Activated T-cell treated with anti-CD3 and anti-CD28 coated beads for 48 hours (primary cell): ENCODE results near the gene JAKMIP3.

ENCODE experiments used
- DNase-seq: peaks from one replicate; pipeline ENCODE4 v3.0.0-alpha.2; 2020; ENCODE audit warnings: low read depth

Gene JAKMIP3

DNA sequence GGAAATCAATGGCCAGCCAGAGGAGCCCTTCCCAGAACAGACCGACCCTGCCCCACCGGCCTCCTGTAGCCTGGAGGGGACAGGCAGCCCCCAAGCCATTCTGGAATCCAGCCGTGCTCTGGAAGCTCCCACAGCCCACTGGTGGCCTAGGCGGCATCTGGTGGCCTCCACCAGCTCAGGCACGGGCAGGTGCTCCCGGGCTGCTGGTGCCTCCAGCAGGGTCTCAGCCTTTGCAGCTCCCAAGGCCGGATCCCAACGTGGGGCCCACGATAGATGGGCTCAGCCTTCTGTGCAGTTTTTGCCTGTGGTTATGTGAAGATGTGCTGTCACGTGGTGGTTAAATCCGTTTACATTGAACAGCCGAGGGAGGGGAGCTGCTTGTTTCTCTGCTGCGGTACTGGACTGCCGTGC lies 44.4 kb downstream of the JAKMIP3 start:
- DNase-seq: no peak

DNA sequence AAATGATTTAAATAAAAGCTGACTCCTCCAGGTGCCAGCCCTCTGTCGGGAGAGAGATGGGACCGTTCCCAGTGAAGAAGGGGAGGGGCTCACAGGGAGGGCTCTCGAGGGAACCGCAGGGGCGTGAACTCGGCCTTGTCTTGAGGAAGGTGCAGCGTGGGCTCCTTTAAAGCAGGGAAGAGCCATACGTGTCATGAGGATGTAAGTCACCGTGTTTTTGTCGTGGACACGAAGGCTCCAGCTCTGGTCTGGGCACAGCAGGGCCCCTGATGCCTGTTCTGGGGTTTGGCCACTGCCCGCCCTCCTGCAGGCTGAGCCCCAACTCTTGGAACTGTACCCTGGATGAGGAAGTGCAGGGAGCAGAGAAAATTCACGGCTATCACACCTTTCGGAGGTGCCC lies 45.0 kb downstream of the JAKMIP3 start:
- DNase-seq: no peak

DNA sequence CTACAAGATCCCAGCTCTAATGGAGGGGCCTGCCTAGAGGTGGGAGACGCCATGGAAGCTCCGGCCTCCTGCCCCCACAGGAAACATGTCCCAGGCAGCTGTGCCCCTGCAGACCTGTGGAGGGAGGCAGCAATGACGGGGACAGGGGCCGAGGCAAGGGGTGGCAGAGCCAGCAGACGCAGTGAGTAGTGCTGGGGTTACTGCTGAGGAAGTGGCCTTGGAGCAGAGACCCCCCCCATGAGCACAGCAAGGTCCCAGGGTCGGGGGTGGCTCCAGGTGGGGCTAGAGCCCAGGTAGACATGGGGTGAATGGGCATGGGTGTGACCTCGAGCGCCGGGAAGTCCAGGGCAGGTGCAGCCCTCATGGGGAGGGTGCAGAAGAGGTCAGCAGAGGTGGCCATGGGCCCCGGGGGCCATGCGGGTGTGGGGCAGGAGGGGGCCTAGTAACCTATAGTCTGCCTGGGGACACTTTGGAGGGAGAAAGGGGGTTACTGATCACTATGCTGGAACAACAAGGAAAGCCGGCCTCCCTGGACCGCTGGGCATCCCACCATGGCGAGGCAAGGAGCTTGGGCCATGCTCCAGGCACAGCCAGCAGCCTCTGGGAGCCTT lies 45.5 kb downstream of the JAKMIP3 start:
- no peak for DNase-seq

DNA sequence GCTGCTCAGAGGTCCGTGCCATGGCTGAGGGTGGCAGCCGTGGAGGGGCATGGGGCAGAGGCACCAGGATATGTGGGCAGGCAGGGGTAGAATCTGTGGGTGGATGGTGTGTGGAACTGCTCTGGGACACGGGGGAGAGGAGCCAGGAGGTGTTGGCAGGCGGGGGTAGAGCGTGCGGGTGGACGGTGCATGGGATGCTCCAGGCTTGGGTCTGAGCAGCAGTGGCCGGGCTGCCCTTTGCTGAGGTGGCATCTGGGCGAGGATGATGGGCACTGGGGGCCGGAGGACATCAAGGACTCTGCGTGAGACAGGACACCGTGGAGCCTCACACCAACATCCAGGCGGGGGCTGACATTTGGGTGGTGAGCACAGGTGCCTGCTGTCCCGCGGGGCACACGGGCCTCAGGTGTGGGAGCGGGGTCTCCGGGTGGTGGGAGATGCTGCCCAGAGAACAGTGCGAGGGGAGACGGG lies 46.2 kb downstream of the JAKMIP3 start:
- DNase-seq: no peak

DNA sequence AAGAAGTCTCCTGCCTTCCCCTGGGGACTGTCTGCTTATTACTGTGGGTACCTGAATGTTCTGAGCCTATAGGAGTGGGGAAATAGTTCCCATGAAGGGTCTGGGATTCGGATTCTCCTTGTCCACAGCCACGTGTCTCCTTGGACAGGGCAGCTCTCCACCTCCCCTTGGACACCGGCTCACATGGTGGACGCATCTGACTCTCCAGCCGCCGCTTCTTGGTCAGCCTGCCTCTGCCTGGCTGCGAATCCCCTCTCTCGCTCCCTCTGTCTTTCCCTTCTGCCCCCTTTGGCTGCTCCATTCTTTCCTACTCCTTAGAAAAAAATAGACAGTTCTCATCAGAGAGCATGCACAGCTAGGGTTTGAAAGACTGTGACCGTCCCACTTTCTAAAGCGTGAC lies 46.9 kb downstream of the JAKMIP3 start:
- DNase-seq: no peak

DNA sequence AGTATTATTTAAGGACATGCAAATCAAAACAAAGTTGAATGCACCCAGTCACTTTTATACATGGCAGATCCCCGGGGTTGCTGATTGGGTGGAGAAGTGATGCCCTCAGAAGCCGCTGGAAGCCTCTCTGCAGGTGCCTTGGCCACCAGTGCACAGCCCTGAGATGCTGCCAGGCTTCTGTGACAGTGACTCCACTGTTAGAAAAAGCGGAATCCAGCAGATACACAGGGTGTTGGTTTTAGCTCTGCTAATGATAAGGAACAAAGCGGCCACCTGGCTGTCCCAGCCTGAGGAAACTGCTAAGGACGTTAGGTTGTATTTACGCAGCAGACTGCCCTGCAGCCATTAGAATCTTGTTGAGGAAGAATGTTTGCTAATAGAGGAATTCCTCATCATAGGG lies 47.5 kb downstream of the JAKMIP3 start:
- no peak for DNase-seq

DNA sequence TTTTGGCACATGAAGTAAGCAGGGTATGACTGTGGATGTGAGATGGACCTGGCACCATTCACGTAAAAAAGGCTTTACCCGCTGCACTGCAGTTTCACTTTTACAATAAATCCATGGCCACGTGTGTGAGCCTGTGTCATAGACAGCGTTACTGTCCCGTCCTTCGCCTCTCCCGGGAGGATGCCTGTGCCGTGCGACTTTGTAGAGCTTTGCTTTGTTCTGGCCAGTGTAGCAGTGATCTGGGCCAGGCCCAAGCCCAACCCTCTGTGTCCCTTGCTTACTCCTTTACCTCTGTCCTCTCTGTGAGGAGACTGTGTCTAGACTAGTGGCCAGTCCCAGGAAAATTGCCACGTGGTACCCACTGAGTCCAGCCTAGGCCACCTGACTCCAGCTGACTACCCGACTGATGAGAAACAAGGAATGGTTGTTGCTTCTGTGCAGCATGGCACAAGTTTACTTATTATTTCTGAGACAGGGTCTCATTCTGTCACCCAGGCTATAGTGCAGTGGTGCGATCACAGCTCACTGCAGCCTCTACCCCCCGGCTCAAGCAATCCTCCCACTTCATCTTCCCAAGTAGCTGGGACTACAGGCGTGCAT lies 48.1 kb downstream of the JAKMIP3 start:
- DNase-seq: no peak

DNA sequence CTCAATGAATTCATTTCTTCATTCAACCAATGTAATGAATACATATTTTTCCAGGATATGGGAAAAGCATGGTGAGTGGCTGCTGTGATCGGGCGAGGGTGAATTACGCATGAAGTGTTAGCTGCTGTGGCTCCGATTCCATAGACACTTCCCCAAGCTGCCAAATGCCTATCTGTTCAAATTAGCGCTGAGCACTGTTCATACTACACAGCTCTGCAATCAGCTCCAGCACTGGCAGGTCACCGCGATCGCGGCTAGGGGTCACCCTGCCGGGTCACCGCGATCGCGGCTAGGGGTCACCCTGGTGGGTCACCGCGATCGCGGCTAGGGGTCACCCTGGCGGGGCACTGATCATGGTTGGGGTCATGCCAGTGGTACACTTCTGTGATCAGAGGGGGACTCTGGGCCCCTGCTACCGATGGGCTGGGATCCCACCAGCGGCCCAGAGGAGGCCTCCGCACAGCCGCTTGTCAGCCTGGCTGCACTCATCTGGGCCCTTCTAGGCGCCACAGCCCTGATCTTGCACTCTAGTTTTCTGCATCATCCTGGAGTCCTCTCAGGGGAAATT lies 49.3 kb downstream of the JAKMIP3 start:
- DNase-seq: no peak
